Prostate gland (tissue), 2 donors: ENCODE results near the gene RPP14. TPM values are rescaled to one million over a fixed set of nuclear protein-coding genes. Genes with fewer than 3 reads are reported as not detected.

Experiments used
- DNase-seq: peaks from one replicate; pipeline ENCODE4 v3.0.0-alpha.2; 2019; ENCODE audit warnings: low spot score
- H3K27ac ChIP-seq, 2 donors: fragments of 200-600 bp; sonication (generic); 2 replicates each; pipeline ENCODE4 v1.5.1; 2017 to 2019
- H3K27me3 ChIP-seq: fragments of 200-600 bp; sonication (generic); replicated peaks from 2 replicates; pipeline ENCODE4 v1.5.1; 2019; ENCODE audit not compliant: insufficient read depth
- H3K36me3 ChIP-seq, 2 donors: fragments of 200-600 bp; sonication (generic); 1 replicate in 1 of 2; 2 replicates in 1 of 2; pipeline versions ENCODE4 v1.5.1 to v1.8.1; 2017 to 2019
- H3K4me1 ChIP-seq: fragments of 200-600 bp; sonication (generic); replicated peaks from 2 replicates; pipeline ENCODE4 v1.5.1; 2019
- H3K4me3 ChIP-seq, 2 donors: fragments of 200-600 bp; sonication (generic); 2 replicates each; pipeline ENCODE4 v1.5.1; 2017 to 2019
- H3K9me3 ChIP-seq: fragments of 200-600 bp; sonication (generic); 2 replicates; pipeline ENCODE4 v1.5.1; 2017
- CTCF ChIP-seq, 4 experiments: fragments of 200-600 bp in 2 of 4; fragments of 450-650 bp in 2 of 4; sonication (generic) in 2 of 4; IDR thresholded peaks; 1 replicate in 3 of 4; 2 replicates in 1 of 4; pipeline ENCODE4 v1.5.1; 2016 to 2019; ENCODE audit warnings: antibody characterized with exemption in 4 of 4, mild to moderate bottlenecking in 2 of 4, moderate library complexity in 2 of 4
- POLR2A ChIP-seq: fragments of 450-650 bp; IDR thresholded peaks from one replicate; pipeline ENCODE4 v1.6.1; 2016; ENCODE audit warnings: antibody characterized with exemption, mild to moderate bottlenecking
- POLR2AphosphoS5 ChIP-seq: sonication (generic); formaldehyde crosslinking; IDR thresholded peaks from one replicate; pipeline ENCODE4 v1.6.1; 2017; ENCODE audit warnings: antibody characterized with exemption
- WGBS: methylation state at CpG from one replicate; pipeline ENCODE4 v1.1.5; 2018; 5-methylcytosine and 5-hydroxymethylcytosine counted together
- intact Hi-C: fragments of 100-400 bp; cut with DNase I; formaldehyde crosslinking; loops from one replicate; pipeline ENCODE4 v1.14.2; 2022
- total RNA-seq, 2 donors: library from RNA; depleted of rRNA; stranded (reverse); fragments of >200 nt; gene quantifications; one replicate each; pipeline ENCODE4 v1.1.0, GENCODE V29; 2016

RPP14 gene
- total RNA-seq, 2 donors from 2014 or later, result 7.1 to 12.5 TPM

- Histone ChIP-seq H3K27ac (no peak overlapping the region), H3K4me1 (no peaks in the 10 kb centered on the region), H3K9me3 (no peaks in the 10 kb centered on the region), H3K36me3 (no peaks in the 10 kb centered on the region), H3K4me3 (no peak overlapping the region), H3K27me3 (no peaks in the 10 kb centered on the region)
- no peak for DNase-seq
- intact Hi-C loops, result no loop called here
- TF ChIP-seq POLR2AphosphoS5 (no peak), CTCF (IDR thresholded peaks at IDR 0.05) (no peak), POLR2A (no peak)
- 96% methylated on average over 3 of the region's 3 CpGs for WGBS
Observed at GRCh38 chr3:58340594-58341244, 34.7 kb downstream of the RPP14 start.

GRCh38 chr3:58341376-58341775 is 35.3 kb downstream of the RPP14 start:
- no peaks in the 10 kb centered on the region for H3K4me1 ChIP-seq
- no peaks in the 10 kb centered on the region for H3K27me3 ChIP-seq
- TF ChIP-seq POLR2AphosphoS5 (no peak), POLR2A (no peak), CTCF (IDR thresholded peaks at IDR 0.05) (no peak)
- intact Hi-C loops, result no loop called here
- no peak overlapping the region for H3K4me3 ChIP-seq
- no peaks in the 10 kb centered on the region for H3K36me3 ChIP-seq
- WGBS, result 98% methylated on average over 3 of the region's 3 CpGs
- no peaks in the 10 kb centered on the region for H3K9me3 ChIP-seq
- no peak for DNase-seq
- no peak overlapping the region for H3K27ac ChIP-seq

- DNase-seq, result no peak
- intact Hi-C loops, result no loop called here
Observed at GRCh38 chr3:58342676-58343075, 36.6 kb downstream of the RPP14 start.

GRCh38 chr3:58345457-58345856 is 39.4 kb downstream of the RPP14 start:
- Histone ChIP-seq H3K27me3 (no peaks in the 10 kb centered on the region), H3K4me3 (no peak overlapping the region), H3K27ac (no peak overlapping the region), H3K9me3 (no peaks in the 10 kb centered on the region), H3K4me1 (no peaks in the 10 kb centered on the region), H3K36me3 (no peaks in the 10 kb centered on the region)
- intact Hi-C loops, result no loop called here
- no peak for DNase-seq
- TF ChIP-seq CTCF (IDR thresholded peaks at IDR 0.05) (no peak), POLR2AphosphoS5 (no peak), POLR2A (no peak)
- WGBS, result 93% methylated on average over 4 of the region's 4 CpGs

More at GRCh38 chr3:58342676-58343075, 36.6 kb downstream of the RPP14 start:
- H3K9me3 ChIP-seq, result no peaks in the 10 kb centered on the region
- no peaks in the 10 kb centered on the region for H3K27me3 ChIP-seq
- H3K27ac ChIP-seq, result no peak overlapping the region
- TF ChIP-seq CTCF (IDR thresholded peaks at IDR 0.05) (no peak), POLR2A (no peak), POLR2AphosphoS5 (no peak)
- no peak overlapping the region for H3K4me3 ChIP-seq
- H3K36me3 ChIP-seq, result no peaks in the 10 kb centered on the region
- WGBS, result 69% methylated on average over 5 of the region's 5 CpGs
- H3K4me1 ChIP-seq, result no peaks in the 10 kb centered on the region

- intact Hi-C loops, result no loop called here
- Histone ChIP-seq H3K4me3 (no peak overlapping the region), H3K36me3 (no peaks in the 10 kb centered on the region), H3K9me3 (no peaks in the 10 kb centered on the region), H3K27me3 (no peaks in the 10 kb centered on the region), H3K27ac (no peak overlapping the region), H3K4me1 (no peaks in the 10 kb centered on the region)
- no peak for TF ChIP-seq CTCF (IDR thresholded peaks at IDR 0.05)
- no peak for TF ChIP-seq POLR2A
- no peak for DNase-seq
- 100% methylated on average over 2 of the region's 2 CpGs for WGBS
Observed at GRCh38 chr3:58346368-58346767, 40.3 kb downstream of the RPP14 start.
